Ishikawa (cell line): ENCODE data around the gene OPA3.

ENCODE experiments used
- CEBPB ChIP-seq: IDR thresholded peaks from 2 replicates; pipeline ENCODE4 v1.6.1; 2012
- EP300 ChIP-seq: IDR thresholded peaks from 2 replicates; pipeline ENCODE4 v1.6.1; 2012; ENCODE audit warnings: borderline replicate concordance
- NFIC ChIP-seq: IDR thresholded peaks from 2 replicates; pipeline ENCODE4 v1.6.1; 2012
- RAD21 ChIP-seq: IDR thresholded peaks from 2 replicates; pipeline ENCODE4 v1.6.1; 2012; ENCODE audit warnings: low read depth
- TCF12 ChIP-seq: IDR thresholded peaks from 2 replicates; pipeline ENCODE4 v1.6.1; 2012; ENCODE audit warnings: low read depth
- TEAD4 ChIP-seq: IDR thresholded peaks from 2 replicates; pipeline ENCODE4 v1.6.1; 2012
- YY1 ChIP-seq: IDR thresholded peaks from 2 replicates; pipeline ENCODE4 v1.6.1; 2012; ENCODE audit warnings: low read depth
- ZBTB7A ChIP-seq: IDR thresholded peaks from 2 replicates; pipeline ENCODE4 v1.6.1; 2012; ENCODE audit warnings: low read depth
- TF ChIP-seq, protein P1 (sequence below): IDR thresholded peaks from 2 replicates; pipeline ENCODE4 v1.6.1; 2012
- TF ChIP-seq, protein P2 (sequence below): IDR thresholded peaks from 2 replicates; pipeline ENCODE4 v1.6.1; 2012
- TF ChIP-seq, protein P3 (sequence below): IDR thresholded peaks from 2 replicates; pipeline ENCODE4 v1.6.1; 2012; ENCODE audit warnings: low read depth, mild to moderate bottlenecking

DNA sequence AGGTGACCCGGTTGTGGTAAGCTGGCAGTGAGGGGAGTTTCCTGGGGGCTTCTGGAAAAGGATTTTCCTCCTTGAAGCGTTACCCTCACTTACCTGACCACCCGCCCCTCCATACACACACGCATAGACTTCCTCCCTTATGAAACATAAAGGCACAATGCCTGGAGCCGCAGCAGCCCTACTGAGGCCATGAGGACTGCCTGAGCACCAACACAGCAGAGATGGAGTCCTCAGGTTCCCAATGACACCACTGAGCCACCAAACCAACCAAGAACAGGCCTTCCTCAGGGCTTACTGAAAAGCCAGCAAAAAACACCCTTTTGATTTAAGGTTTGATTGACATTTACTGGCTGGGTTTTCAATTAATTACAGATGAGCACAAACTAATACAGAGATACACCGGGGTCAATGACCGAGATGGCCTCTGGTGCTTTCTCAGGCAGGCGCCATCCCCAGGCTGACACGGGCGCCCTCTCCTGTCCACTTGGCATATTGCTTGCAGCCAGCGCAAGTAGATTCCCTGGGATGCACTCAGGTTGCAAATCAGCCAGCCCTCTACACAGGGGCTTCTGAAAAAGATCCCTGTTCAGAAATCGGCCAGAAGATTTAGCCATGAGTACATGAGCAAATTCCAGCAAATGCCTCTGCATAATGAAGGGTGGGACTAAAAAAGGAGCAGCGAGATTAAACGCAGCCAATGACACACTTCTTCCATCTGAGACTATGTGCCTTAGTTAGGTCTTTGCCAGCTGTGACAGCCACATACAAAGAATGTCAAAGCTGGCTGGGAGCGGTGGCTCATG, 14.8 kb downstream of the OPA3 start:
- TF ChIP-seq RAD21 = peak; percentile 69
- no peak for TF ChIP-seq TEAD4
- no peak for TF ChIP-seq EP300
- 0 out of 2 replicates have a peak, but pooled peaks have one; percentile 17 for TF ChIP-seq YY1
- TF ChIP-seq ZBTB7A = no peak
- TF ChIP-seq TCF12 = no peak
- TF ChIP-seq, protein P1, sequence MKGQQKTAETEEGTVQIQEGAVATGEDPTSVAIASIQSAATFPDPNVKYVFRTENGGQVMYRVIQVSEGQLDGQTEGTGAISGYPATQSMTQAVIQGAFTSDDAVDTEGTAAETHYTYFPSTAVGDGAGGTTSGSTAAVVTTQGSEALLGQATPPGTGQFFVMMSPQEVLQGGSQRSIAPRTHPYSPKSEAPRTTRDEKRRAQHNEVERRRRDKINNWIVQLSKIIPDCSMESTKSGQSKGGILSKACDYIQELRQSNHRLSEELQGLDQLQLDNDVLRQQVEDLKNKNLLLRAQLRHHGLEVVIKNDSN = no peak
- TF ChIP-seq NFIC = no peak
- TF ChIP-seq CEBPB = no peak
- TF ChIP-seq, protein P2, sequence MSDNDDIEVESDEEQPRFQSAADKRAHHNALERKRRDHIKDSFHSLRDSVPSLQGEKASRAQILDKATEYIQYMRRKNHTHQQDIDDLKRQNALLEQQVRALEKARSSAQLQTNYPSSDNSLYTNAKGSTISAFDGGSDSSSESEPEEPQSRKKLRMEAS = no peak
- TF ChIP-seq, protein P3, sequence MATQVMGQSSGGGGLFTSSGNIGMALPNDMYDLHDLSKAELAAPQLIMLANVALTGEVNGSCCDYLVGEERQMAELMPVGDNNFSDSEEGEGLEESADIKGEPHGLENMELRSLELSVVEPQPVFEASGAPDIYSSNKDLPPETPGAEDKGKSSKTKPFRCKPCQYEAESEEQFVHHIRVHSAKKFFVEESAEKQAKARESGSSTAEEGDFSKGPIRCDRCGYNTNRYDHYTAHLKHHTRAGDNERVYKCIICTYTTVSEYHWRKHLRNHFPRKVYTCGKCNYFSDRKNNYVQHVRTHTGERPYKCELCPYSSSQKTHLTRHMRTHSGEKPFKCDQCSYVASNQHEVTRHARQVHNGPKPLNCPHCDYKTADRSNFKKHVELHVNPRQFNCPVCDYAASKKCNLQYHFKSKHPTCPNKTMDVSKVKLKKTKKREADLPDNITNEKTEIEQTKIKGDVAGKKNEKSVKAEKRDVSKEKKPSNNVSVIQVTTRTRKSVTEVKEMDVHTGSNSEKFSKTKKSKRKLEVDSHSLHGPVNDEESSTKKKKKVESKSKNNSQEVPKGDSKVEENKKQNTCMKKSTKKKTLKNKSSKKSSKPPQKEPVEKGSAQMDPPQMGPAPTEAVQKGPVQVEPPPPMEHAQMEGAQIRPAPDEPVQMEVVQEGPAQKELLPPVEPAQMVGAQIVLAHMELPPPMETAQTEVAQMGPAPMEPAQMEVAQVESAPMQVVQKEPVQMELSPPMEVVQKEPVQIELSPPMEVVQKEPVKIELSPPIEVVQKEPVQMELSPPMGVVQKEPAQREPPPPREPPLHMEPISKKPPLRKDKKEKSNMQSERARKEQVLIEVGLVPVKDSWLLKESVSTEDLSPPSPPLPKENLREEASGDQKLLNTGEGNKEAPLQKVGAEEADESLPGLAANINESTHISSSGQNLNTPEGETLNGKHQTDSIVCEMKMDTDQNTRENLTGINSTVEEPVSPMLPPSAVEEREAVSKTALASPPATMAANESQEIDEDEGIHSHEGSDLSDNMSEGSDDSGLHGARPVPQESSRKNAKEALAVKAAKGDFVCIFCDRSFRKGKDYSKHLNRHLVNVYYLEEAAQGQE = no peak
